HEK293 (cell line): Measurements from ENCODE around the gene TMEM41A.

Experiments used
- CTCF ChIA-PET: fragments of 350-600 bp; formaldehyde crosslinking; extraction: SDS; loops from one replicate; lab custom pipeline; 2021; ENCODE audit warnings: antibody characterized with exemption; lab: Yijun Ruan, JAX
- POLR2A ChIA-PET: fragments of 300-600 bp; formaldehyde crosslinking; extraction: SDS; loops from one replicate; lab custom pipeline; 2020; ENCODE audit warnings: antibody characterized with exemption, inconsistent platforms; lab: Yijun Ruan, JAX
- H3K27ac ChIP-seq: fragments of 200-500 bp; sonication (Bioruptor generic); 2 replicates; pipeline ENCODE4 v1.5.1; 2014; ENCODE audit warnings: low read depth, low read length, control low read depth, inconsistent platforms; ENCODE audit errors: extremely low read depth
- H3K36me3 ChIP-seq, 2 experiments: fragments of 200-500 bp in 1 of 2; sonication (Bioruptor generic) in 1 of 2; 1 replicate in 1 of 2; 2 replicates in 1 of 2; pipeline ENCODE4 v1.5.1; 2014 to 2017; ENCODE audit warnings: inconsistent platforms in 2 of 2, low read length in 2 of 2; ENCODE audit not compliant: control insufficient read depth in 2 of 2, insufficient read depth in 1 of 2
- H3K4me1 ChIP-seq: fragments of 200-500 bp; sonication (Bioruptor generic); 2 replicates; pipeline ENCODE4 v1.5.1; 2014; ENCODE audit warnings: mild to moderate bottlenecking, low read length, inconsistent platforms; ENCODE audit not compliant: control insufficient read depth, insufficient read depth
- H3K4me3 ChIP-seq: 2 replicates; pipeline ENCODE4 v1.5.1; 2011; ENCODE audit warnings: low read depth, mild to moderate bottlenecking, control low read depth, low read length, moderate library complexity
- H3K9me3 ChIP-seq: fragments of 200-500 bp; sonication (Bioruptor generic); 2 replicates; pipeline ENCODE4 v1.5.1; 2014; ENCODE audit warnings: low read depth, low read length, inconsistent platforms; ENCODE audit not compliant: control insufficient read depth, insufficient read depth
- HOXC10 ChIP-seq: sonication (generic); formaldehyde crosslinking; IDR thresholded peaks from 2 replicates; pipeline ENCODE4 v1.8.1; 2023; ENCODE audit warnings: mild to moderate bottlenecking, missing genetic modification reagents
- ZNF292 ChIP-seq: fragments of 450-650 bp; formaldehyde crosslinking; IDR thresholded peaks from 2 replicates; pipeline ENCODE4 v1.5.1; 2016; ENCODE audit warnings: low read depth, missing biosample characterization, missing genetic modification characterization, borderline replicate concordance
- TF ChIP-seq, protein P1 (sequence below): fragments of 450-650 bp; formaldehyde crosslinking; IDR thresholded peaks from 2 replicates; pipeline ENCODE4 v1.5.1; 2016; ENCODE audit warnings: missing biosample characterization, missing genetic modification characterization

The TMEM41A gene

DNA sequence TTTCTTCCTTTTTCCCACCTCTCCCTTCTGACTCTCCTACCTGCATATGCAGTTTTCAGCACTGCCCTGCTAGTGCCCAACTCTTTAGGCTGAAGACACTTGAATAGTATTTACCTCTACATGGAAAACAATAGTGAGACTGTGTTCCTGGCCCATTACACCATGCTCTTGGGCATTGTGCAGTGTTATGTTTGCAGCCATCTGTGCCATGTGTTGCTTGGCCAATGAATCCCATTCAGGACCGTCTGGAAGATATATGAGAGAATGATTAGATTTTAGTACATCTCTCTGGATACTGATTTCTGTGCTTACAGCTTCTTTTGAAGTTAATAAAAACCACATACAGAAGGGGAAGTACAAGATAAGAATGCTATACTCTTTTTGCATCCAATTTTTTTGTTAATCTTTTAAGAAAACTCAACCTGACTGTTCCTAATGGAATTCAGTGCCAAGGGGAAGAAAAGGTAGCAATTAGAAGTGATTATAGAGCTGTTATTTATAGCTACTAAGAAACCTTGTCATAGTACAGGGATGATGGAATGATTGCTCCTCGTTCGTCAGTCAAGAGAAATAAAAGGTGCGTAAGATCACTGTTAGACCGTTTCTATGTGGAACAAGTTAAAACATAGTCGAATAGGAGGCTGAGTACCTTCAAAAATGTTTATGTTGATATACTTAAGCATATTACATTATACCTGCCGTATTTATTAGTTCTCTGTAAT, 58.9 kb downstream of the TMEM41A start:
- H3K4me1 ChIP-seq: no peaks in the 10 kb centered on the region
- H3K36me3 ChIP-seq: no peaks in the 10 kb centered on the region
- no peaks in the 10 kb centered on the region for H3K9me3 ChIP-seq
- no peak overlapping the region for H3K4me3 ChIP-seq
- POLR2A ChIA-PET: interaction anchor here (0.5 kb wide), 1 partner anchor 39 kb away, joined by 5 read pairs; no protein-coding TSS in a partner anchor
- TF ChIP-seq HOXC10 (CRISPR knock-in tag) (no peak), ZNF292 (no peak)
- TF ChIP-seq, protein P1, sequence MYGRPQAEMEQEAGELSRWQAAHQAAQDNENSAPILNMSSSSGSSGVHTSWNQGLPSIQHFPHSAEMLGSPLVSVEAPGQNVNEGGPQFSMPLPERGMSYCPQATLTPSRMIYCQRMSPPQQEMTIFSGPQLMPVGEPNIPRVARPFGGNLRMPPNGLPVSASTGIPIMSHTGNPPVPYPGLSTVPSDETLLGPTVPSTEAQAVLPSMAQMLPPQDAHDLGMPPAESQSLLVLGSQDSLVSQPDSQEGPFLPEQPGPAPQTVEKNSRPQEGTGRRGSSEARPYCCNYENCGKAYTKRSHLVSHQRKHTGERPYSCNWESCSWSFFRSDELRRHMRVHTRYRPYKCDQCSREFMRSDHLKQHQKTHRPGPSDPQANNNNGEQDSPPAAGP (tag by site-specific recombination): no peak
- TF ChIP-seq, all 188 proteins: peak for 0
- H3K27ac ChIP-seq: no peak overlapping the region
- CTCF ChIA-PET: interaction anchor here (1.9 kb wide), 1 partner anchor 20 kb away, joined by 8 read pairs; no protein-coding TSS in a partner anchor
